Stimulated activated CD8-positive, alpha-beta memory T cell treated with anti-CD3 and anti-CD28 coated beads, Interleukin-12 subunit alpha, Interleukin-12 subunit beta, amount 100 ng/mL, for 4 hours (primary cell): ENCODE results near the gene CLEC2D.
A peak's percentile ranks its signal among the peaks of the same experiment; 100 is the strongest.
"Not testable (repeated sequence)": the region's sequence is repeated elsewhere in the genome, so short reads cannot be mapped to it uniquely, and the experiment has no call there.

Experiments
- DNase-seq: peaks from one replicate; pipeline ENCODE4 v3.0.0-alpha.2; 2020; ENCODE audit warnings: low read depth

The CLEC2D gene

GRCh38 chr12:9699898-9700605 lies 30.5 kb downstream of the CLEC2D start:
- DNase-seq: no peak

- no peak for DNase-seq
Observed at GRCh38 chr12:9700606-9700956, 31.1 kb downstream of the CLEC2D start.

GRCh38 chr12:9701380-9702154 lies 32.1 kb downstream of the CLEC2D start:
- DNase-seq: no peak

GRCh38 chr12:9702255-9702654 lies 32.7 kb downstream of the CLEC2D start:
- DNase-seq: no peak

GRCh38 chr12:9704561-9704960 lies 35.0 kb downstream of the CLEC2D start:
- not testable (repeated sequence) for DNase-seq

GRCh38 chr12:9706086-9706685 lies 36.7 kb downstream of the CLEC2D start:
- no peak for DNase-seq

GRCh38 chr12:9707356-9707755 lies 37.8 kb downstream of the CLEC2D start:
- no peak for DNase-seq

- peak; percentile 41 for DNase-seq
Observed at GRCh38 chr12:9707864-9708808, 38.6 kb downstream of the CLEC2D start.

GRCh38 chr12:9708853-9709252 lies 39.3 kb downstream of the CLEC2D start:
- DNase-seq: no peak

- no peak for DNase-seq
Observed at GRCh38 chr12:9710584-9711375, 41.3 kb downstream of the CLEC2D start.

GRCh38 chr12:9711664-9712063 lies 42.2 kb downstream of the CLEC2D start:
- DNase-seq: no peak

- not testable (repeated sequence) for DNase-seq
Observed at GRCh38 chr12:9713032-9713558, 43.6 kb downstream of the CLEC2D start.

- no peak for DNase-seq
Observed at GRCh38 chr12:9717070-9717925, 47.8 kb downstream of the CLEC2D start.

GRCh38 chr12:9718968-9719367 lies 49.5 kb downstream of the CLEC2D start:
- DNase-seq: no peak

- no peak for DNase-seq
Observed at GRCh38 chr12:9719790-9720189, 50.3 kb downstream of the CLEC2D start.

GRCh38 chr12:9721394-9722092 lies 52.0 kb downstream of the CLEC2D start:
- DNase-seq: no peak

GRCh38 chr12:9724023-9724422 lies 54.5 kb downstream of the CLEC2D start:
- no peak for DNase-seq

- no peak for DNase-seq
Observed at GRCh38 chr12:9725213-9725870, 55.8 kb downstream of the CLEC2D start.

GRCh38 chr12:9727813-9728212 lies 58.3 kb downstream of the CLEC2D start:
- no peak for DNase-seq
